ENCODE data around the gene POLR3B. TPM values are rescaled to one million over a fixed set of nuclear protein-coding genes. Genes with fewer than 3 reads are reported as not detected.

Gene POLR3B
- total and polyA plus RNA-seq, 2 of the 8 experiments (the other 6 are each of a cell fraction or from before 2014, with no cell fraction given): 5.0 to 13.2 TPM

DNA sequence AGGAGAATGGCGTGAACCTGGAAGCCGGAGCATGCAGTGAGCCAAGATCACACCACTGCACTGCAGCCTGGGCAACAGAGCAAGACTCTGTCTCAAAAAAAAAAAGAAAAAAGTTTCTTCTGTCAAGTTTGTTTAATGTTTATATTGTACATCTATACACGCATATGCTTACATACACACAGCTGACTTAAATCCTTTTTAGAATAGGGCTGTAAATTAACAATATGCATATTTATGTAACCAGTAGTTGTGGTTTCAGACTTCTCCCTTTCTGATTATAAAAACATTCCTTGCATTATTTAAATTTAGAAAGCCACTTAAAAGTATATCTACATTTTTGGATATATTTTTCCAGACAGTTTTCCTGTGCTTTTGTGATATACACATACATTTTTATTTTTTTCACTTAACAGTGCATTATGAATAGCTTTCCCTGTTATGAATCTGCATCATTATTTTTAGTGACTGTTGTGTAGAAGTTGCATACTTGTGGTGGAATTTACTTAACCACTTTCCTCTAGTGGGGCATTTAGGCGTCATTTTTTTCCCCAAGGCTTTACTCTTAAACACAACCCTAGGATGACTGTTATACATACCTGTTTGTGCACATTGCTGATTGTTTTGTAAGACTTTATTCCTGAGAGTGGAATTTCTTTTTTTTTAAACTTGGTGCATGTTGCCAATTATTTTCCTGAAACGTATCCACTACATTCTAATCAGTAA, 29.4 kb downstream of the POLR3B start:
- H4K5ac ChIP-seq (ENCODE audit: insufficient read length, low read depth, low read length): no peak overlapping the region
- H3K4me2 ChIP-seq (ENCODE audit: insufficient read depth in 1 of 2, low read depth in 2 of 2, low read length in 2 of 2): no peak overlapping the region
- no peaks in the 10 kb centered on the region for H3K4me1 ChIP-seq (replicated peaks in 1 of 4; ENCODE audit: control insufficient read depth in 3 of 4, insufficient read depth in 4 of 4, low read length in 3 of 4)
- no peaks in the 10 kb centered on the region for H3K9me3 ChIP-seq (ENCODE audit: insufficient read depth in 2 of 2, low read depth in 1 of 2, low read length in 1 of 2)
- H2BK5ac ChIP-seq (ENCODE audit: low read depth, low read length): no peak overlapping the region
- no peak overlapping the region for H3K27ac ChIP-seq (ENCODE audit: low read depth, low read length)
- H3K23ac ChIP-seq (ENCODE audit: insufficient read length): no peak overlapping the region
- DNase-seq (ENCODE audit: low read depth in 1 of 2, low spot score in 2 of 2) (no peak), FAIRE-seq (no peak)
- H3K56ac ChIP-seq (replicated peaks; ENCODE audit: insufficient read length, low read depth, low read length): no peak overlapping the region
- H3K36me3 ChIP-seq (ENCODE audit: control insufficient read depth in 2 of 4, insufficient read depth in 4 of 4, low read length in 3 of 4): peaks cover 0 to 5% (median 1%) of the 10 kb centered on the region in 4 experiments; a peak in 1 of 8 replicates
- no peaks in the 10 kb centered on the region for H3K79me1 ChIP-seq (ENCODE audit: low read depth, low read length)
- no peak overlapping the region for H2AK5ac ChIP-seq (ENCODE audit: low read depth, low read length)
- ChIA-PET POLR2A (ENCODE audit: partially characterized antibody) (no interaction called here), CTCF (ENCODE audit: partially characterized antibody) (interaction anchor here (0.7 to 3.1 kb wide), 11 partner anchors 8 to 532 kb away, joined by 3 to 18 read pairs (median 3); partner anchors contain the start of gene POLR3B)
- H3K23me2 ChIP-seq (ENCODE audit: low read depth, low read length): no peaks in the 10 kb centered on the region
- no peak overlapping the region for H3K14ac ChIP-seq (ENCODE audit: insufficient read length)
- no peaks in the 10 kb centered on the region for H3K27me3 ChIP-seq (replicated peaks in 1 of 4; ENCODE audit: control insufficient read depth in 3 of 4, extremely low read depth in 1 of 4, insufficient read depth in 3 of 4, low read length in 3 of 4)
- H3K79me2 ChIP-seq (ENCODE audit: control insufficient read depth in 1 of 2, insufficient read depth in 2 of 2, low read length in 2 of 2): no peaks in the 10 kb centered on the region
- no peak overlapping the region for H3K18ac ChIP-seq (ENCODE audit: extremely low read depth, low read length)
- H2AFZ ChIP-seq (ENCODE audit: low read length): no peak overlapping the region
- no peak overlapping the region for H2BK12ac ChIP-seq (ENCODE audit: low read depth, low read length)
- H2BK20ac ChIP-seq (ENCODE audit: low read length): no peak overlapping the region
- H3K4ac ChIP-seq (replicated peaks; ENCODE audit: insufficient read length, low read depth, low read length): no peak overlapping the region
- H2BK120ac ChIP-seq (replicated peaks; ENCODE audit: low read depth, low read length): no peak overlapping the region
- H2BK15ac ChIP-seq (ENCODE audit: low read length): no peak overlapping the region
- H4K8ac ChIP-seq (ENCODE audit: extremely low read depth, insufficient read depth, low read length): no peak overlapping the region
- H4K91ac ChIP-seq (replicated peaks; ENCODE audit: insufficient read length, low read length): no peak overlapping the region
- no peak for TF ChIP-seq BACH1 (IDR thresholded peaks at IDR 0.05; ENCODE audit: low read length)
- TF ChIP-seq, protein P1, sequence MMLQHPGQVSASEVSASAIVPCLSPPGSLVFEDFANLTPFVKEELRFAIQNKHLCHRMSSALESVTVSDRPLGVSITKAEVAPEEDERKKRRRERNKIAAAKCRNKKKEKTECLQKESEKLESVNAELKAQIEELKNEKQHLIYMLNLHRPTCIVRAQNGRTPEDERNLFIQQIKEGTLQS (IDR thresholded peaks at IDR 0.05; ENCODE audit: insufficient read depth, low read depth, low read length): no peak
- TF ChIP-seq CTBP2 (IDR thresholded peaks at IDR 0.05; ENCODE audit: borderline replicate concordance, insufficient read depth, insufficient read length, low read length): no peak
- no peak overlapping the region for H3K4me3 ChIP-seq (ENCODE audit: extremely low read depth in 1 of 4, insufficient read depth in 2 of 4, low read depth in 3 of 4, low read length in 4 of 4)
- 92% methylated on average over 5 of the region's 5 CpGs; no CpG with 5 or more reads in 1 of the 2 experiments for whole genome bisulfite sequencing, 2 experiments (ENCODE audit: extremely low coverage in 1 of 2, insufficient coverage in 1 of 2, insufficient read length in 1 of 2, insufficient replicate concordance in 2 of 2, low coverage in 1 of 2, low lambda C conversion rate in 2 of 2, missing lambda C conversion rate in 1 of 2)
- H3K9ac ChIP-seq (replicated peaks in 1 of 4; ENCODE audit: extremely low read depth in 1 of 4, low read depth in 3 of 4, low read length in 3 of 4): no peak overlapping the region
- H4K20me1 ChIP-seq (replicated peaks in 1 of 2; ENCODE audit: control insufficient read depth in 1 of 2, insufficient read depth in 2 of 2, low read length in 2 of 2): no peaks in the 10 kb centered on the region

Data from H1 (cell line).